Activated naive CD8-positive, alpha-beta T cell treated with anti-CD3 and anti-CD28 coated beads, Interleukin-2, amount 10 ng/mL, durations not matched to agents 7 days and 5 days (primary cell): ENCODE data around the gene SYCP1. TPM values are rescaled to one million over a fixed set of nuclear protein-coding genes. Genes with fewer than 3 reads are reported as not detected.
"Not testable (repeated sequence)": the region's sequence is repeated elsewhere in the genome, so short reads cannot be mapped to it uniquely, and the experiment has no call there.

Source experiments
- ATAC-seq: fragments of 150-1000 bp; cut with Tn5 transposase; one replicate; pipeline ENCODE4 v1.10.0; 2021; ENCODE audit warnings: low read depth, moderate library complexity
- POLR2A ChIA-PET: fragments of 350-600 bp; sonication (Branson Sonifier 250); formaldehyde crosslinking; loops from one replicate; lab custom pipeline; 2021; ENCODE audit warnings: antibody characterized with exemption; lab: Charles Lee
- DNase-seq: peaks from one replicate; pipeline ENCODE4 v3.0.0; 2021
- H3K27ac Mint-ChIP-seq: one replicate; pipeline ENCODE4 v1.8.0; 2022; ENCODE audit warnings: mild to moderate bottlenecking, mixed read lengths
- H3K27me3 Mint-ChIP-seq: one replicate; pipeline ENCODE4 v1.8.0; 2022; ENCODE audit warnings: mild to moderate bottlenecking, moderate library complexity, mixed read lengths
- H3K36me3 Mint-ChIP-seq: one replicate; pipeline ENCODE4 v1.8.0; 2021; ENCODE audit warnings: mild to moderate bottlenecking, mixed read lengths
- H3K4me1 Mint-ChIP-seq: one replicate; pipeline ENCODE4 v1.8.0; 2021; ENCODE audit warnings: mixed read lengths
- H3K4me3 Mint-ChIP-seq: one replicate; pipeline ENCODE4 v1.8.0; 2022; ENCODE audit warnings: mild to moderate bottlenecking, moderate library complexity, mixed read lengths
- H3K9me3 Mint-ChIP-seq: one replicate; pipeline ENCODE4 v1.8.0; 2021; ENCODE audit warnings: mixed read lengths
- total RNA-seq, 2 experiments: library from RNA; stranded (reverse); gene quantifications; one replicate each; pipeline ENCODE4 v1.2.3, GENCODE V29; 2021

SYCP1 gene
- total RNA-seq, 2 experiments from 2014 or later = not detected

DNA sequence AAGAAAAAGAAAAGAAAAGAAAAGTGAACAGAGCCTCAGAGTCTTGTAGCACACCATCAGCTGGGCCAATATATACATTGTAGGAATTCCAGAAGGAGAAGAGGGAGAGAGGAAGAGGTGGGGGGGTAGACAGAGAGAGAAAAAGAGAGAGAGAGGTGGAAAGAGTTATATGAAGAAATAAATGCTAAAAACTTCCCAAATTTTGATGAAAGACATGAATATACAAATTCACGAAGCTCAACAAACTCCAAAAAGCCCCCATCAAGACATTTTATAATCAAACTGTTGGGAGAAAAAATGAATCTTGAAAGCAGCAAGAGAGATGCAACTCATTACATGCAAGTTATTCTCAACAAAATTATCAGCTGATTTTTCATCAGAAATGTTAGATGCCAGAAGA, 133.4 kb downstream of the SYCP1 start:
- H3K36me3 Mint-ChIP-seq = no peaks in the 10 kb centered on the region
- no peak for ATAC-seq
- no peak for DNase-seq
- H3K27ac Mint-ChIP-seq = no peak overlapping the region
- POLR2A ChIA-PET = no interaction called here
- peaks cover 5% of the 10 kb centered on the region for H3K27me3 Mint-ChIP-seq
- peaks cover 12% of the 10 kb centered on the region for H3K9me3 Mint-ChIP-seq
- no peak overlapping the region for H3K4me3 Mint-ChIP-seq
- no peaks in the 10 kb centered on the region for H3K4me1 Mint-ChIP-seq

DNA sequence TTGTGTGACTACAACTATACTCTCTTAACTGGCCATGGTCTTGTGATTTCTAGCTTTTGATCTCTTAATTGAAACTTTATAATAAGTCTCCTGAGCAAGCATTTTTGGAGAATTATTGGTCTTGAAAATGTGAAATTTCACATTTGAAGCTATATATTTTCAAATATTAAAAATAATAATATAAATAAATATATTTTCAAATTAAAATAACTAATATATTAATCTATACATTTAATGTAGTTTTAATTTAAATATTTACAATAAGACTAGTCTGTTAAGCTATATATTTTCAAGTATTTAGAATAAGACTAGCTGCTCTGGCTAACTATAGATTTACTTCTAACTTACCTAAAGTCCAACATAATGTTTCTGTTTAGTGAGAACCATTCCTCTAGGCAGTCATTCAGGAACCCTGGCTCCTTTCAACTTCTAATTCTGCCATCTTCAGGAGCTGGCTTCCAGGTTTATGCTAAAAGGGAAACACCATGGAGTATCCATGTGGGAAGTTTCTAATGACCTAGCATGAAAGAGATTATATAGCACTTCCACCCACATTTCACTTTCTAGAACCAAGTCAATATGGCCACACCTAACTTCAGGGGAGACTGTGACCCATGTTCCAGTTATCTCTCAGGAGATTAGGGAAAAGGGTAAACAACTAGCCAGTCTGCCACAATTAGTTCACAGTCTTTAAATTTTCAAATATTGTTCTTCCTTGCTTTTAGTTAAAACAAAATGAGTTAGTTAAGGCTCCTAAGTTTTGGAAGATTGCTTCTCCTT, 143.0 kb downstream of the SYCP1 start:
- POLR2A ChIA-PET = no interaction called here
- Mint-ChIP-seq H3K4me1 (no peaks in the 10 kb centered on the region), H3K27me3 (peaks cover 10% of the 10 kb centered on the region), H3K27ac (no peak overlapping the region), H3K36me3 (no peaks in the 10 kb centered on the region), H3K9me3 (peaks cover 2% of the 10 kb centered on the region), H3K4me3 (no peak overlapping the region)
- DNase-seq (no peak), ATAC-seq (no peak)

DNA sequence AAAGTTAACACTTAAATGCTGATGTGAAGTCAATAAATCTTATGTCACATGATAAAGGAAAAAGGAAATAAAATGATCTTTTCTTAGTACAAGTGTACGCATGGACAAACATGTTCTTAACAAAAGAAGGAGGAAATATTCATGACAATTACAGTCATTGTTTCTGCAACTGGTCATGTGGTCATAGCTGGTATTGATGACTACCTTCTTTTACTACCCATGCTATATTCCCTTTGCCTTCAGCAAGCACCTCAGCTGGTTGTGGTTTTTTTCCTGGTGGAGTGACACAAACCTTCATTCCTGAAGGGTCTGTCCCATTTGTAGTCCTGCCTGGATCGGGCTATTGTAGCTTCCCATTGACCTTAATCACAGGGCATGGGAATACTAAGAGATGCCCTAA, 151.5 kb downstream of the SYCP1 start:
- Mint-ChIP-seq H3K36me3 (no peaks in the 10 kb centered on the region), H3K27me3 (peaks cover 3% of the 10 kb centered on the region), H3K4me1 (no peaks in the 10 kb centered on the region), H3K27ac (no peak overlapping the region), H3K4me3 (no peak overlapping the region), H3K9me3 (peaks cover 2% of the 10 kb centered on the region)
- POLR2A ChIA-PET = no interaction called here
- no peak for ATAC-seq
- no peak for DNase-seq

DNA sequence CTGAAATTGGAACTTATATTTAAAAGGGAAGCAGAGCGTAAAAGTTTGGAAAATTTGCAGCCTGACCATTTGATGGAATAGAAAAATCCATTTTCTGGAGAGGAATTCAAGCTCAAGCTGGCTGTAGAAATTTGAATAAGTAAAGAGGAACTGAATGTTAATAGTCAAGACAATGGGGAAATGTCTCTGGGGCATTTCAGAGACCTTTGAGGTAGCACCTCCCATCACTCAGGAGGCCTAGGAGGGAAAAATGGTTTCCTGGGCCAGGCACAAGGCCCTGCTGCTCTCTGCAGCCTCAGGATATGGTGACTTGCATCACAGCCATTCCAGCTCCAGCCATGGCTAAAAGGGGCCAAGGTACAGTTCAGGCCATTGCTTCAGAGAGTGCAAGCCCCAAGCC, 157.3 kb downstream of the SYCP1 start:
- DNase-seq (no peak), ATAC-seq (no peak)
- no peak overlapping the region for H3K27ac Mint-ChIP-seq
- H3K4me3 Mint-ChIP-seq = no peak overlapping the region
- H3K27me3 Mint-ChIP-seq = no peaks in the 10 kb centered on the region
- H3K4me1 Mint-ChIP-seq = no peaks in the 10 kb centered on the region
- POLR2A ChIA-PET = no interaction called here
- no peaks in the 10 kb centered on the region for H3K9me3 Mint-ChIP-seq
- H3K36me3 Mint-ChIP-seq = no peaks in the 10 kb centered on the region

DNA sequence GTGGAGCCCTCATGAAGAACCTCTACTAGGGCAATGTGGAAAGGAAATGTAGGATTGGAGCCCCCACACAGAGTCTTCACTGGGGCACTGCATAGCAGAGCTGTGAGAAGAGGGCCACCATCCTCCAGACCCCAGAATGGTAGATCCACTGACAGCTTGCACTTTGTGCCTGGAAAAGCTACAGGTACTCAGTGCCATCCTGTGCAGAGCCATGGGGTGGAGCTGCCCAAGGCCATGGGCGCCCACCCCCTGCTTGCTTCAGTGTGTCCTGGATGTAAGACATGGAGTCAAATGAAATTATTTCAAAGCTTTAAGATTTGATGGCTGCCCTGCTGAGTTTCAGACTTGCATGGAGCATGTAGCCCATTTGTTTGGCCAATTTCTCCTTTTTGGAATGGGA, 157.8 kb downstream of the SYCP1 start:
- POLR2A ChIA-PET = no interaction called here
- H3K4me3 Mint-ChIP-seq = no peak overlapping the region
- no peak overlapping the region for H3K27ac Mint-ChIP-seq
- no peaks in the 10 kb centered on the region for H3K27me3 Mint-ChIP-seq
- ATAC-seq = no peak
- no peak for DNase-seq
- H3K36me3 Mint-ChIP-seq = no peaks in the 10 kb centered on the region
- H3K9me3 Mint-ChIP-seq = no peaks in the 10 kb centered on the region
- no peaks in the 10 kb centered on the region for H3K4me1 Mint-ChIP-seq

DNA sequence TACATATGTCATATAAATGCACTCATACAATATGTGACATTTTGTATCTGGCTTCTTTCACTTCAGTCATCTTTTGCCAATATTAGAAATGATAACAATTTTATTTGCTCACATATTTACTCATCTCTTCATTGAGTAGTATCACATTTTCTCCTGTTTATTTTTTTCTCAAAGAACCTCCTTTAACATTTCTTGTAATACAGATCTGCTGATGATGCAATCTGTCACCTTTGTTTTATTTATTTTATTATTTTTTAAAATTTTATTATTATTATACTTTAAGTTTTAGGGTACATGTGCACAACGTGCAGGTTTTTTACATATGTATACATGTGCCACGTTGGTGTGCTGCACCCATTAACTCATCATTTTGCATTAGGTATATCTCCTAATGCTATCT, 159.1 kb downstream of the SYCP1 start:
- no peak for DNase-seq
- Mint-ChIP-seq H3K36me3 (no peaks in the 10 kb centered on the region), H3K4me1 (no peaks in the 10 kb centered on the region), H3K4me3 (no peak overlapping the region), H3K27ac (no peak overlapping the region), H3K27me3 (no peaks in the 10 kb centered on the region), H3K9me3 (no peaks in the 10 kb centered on the region)
- no peak for ATAC-seq
- POLR2A ChIA-PET = no interaction called here

DNA sequence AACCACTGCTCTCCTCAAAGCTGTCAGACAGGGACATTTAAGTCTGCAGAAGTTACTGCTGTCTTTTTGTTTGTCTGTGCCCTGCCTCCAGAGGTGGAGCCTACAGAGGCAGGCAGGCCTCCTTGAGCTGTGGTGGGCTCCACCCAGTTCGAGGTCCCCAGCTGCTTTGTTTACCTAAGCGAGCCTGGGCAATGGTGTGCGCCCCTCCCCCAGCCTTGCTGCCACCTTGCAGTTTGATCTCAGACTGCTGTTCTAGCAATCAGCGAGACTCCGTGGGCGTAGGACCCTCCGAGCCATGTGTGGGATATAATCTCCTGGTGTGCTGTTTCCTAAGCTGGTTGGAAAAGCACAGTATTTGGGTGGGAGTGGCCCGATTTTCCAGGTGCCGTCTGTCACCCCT, 164.9 kb downstream of the SYCP1 start:
- H3K27ac Mint-ChIP-seq, ATAC-seq, H3K27me3 Mint-ChIP-seq, POLR2A ChIA-PET, H3K4me3 Mint-ChIP-seq, H3K9me3 Mint-ChIP-seq, DNase-seq, H3K36me3 Mint-ChIP-seq, H3K4me1 Mint-ChIP-seq: not testable (repeated sequence)

DNA sequence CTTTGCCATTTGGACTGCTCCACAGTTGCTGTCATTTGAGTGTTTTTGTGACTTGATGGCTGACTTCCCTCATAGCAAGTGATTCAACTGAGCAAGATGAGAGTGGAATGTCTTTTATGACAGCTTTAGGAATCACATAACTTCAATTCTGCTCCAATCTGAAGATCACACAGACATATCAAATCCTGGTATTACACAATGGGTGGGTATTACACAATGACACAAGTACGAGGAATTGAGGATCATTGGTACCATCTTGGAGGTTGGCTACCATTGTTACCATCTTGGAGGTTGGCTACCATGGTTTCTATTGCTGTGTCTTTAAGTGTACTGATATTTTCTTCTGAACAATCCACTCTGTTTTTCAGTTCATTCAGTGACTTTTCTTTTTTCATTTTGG, 166.5 kb downstream of the SYCP1 start:
- Mint-ChIP-seq H3K27ac (no peak overlapping the region), H3K36me3 (no peaks in the 10 kb centered on the region), H3K4me3 (no peak overlapping the region), H3K27me3 (peaks cover 9% of the 10 kb centered on the region), H3K9me3 (no peaks in the 10 kb centered on the region), H3K4me1 (no peaks in the 10 kb centered on the region)
- ATAC-seq = no peak
- POLR2A ChIA-PET = no interaction called here
- no peak for DNase-seq

DNA sequence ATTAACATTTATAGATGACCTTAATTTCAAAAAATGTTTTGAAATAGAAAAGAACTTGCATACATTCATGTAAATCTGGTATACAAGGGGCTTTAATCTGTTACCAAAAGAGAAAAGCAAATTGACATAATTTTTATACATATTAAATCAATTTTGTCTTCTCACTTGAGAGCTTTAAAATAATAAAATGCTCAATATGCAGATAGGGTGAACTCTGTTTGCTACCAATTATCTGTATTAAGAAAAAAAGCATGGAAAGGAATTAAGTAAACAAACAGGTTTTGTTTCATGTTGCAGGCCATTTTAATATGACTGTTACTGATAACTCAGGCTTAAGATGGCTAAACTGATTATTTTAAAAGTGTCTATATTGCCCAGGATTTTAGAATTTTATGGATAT, 168.9 kb downstream of the SYCP1 start:
- no peaks in the 10 kb centered on the region for H3K4me1 Mint-ChIP-seq
- ATAC-seq (no peak), DNase-seq (no peak)
- H3K36me3 Mint-ChIP-seq = no peaks in the 10 kb centered on the region
- peaks cover 9% of the 10 kb centered on the region for H3K27me3 Mint-ChIP-seq
- no peaks in the 10 kb centered on the region for H3K9me3 Mint-ChIP-seq
- H3K4me3 Mint-ChIP-seq = no peak overlapping the region
- POLR2A ChIA-PET = no interaction called here
- H3K27ac Mint-ChIP-seq = no peak overlapping the region

DNA sequence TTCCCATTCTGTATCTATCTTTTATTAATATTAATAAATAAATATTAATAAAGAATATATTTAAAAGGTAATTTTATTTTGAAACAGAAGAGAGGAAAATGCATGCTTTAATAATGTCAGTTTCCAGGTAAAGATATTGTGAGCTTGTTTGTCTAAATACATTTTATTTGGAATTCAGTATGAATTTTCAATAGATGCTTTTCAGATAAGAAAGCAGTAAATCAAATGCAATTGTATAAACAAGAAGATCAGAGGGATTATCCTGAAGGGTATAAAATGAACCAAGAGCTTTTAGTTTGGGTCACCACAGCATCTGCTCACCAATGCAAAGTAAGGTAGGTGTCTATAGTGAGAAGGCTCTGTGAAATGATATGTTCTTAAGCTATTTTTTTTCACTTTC, 174.9 kb downstream of the SYCP1 start, which contains the start of gene TSHB:
Gene TSHB (plus strand): TSS at position 301 of the 400 bp plus-strand sequence. CDS start 3,537 bp downstream, outside the sequence.
- Mint-ChIP-seq H3K4me3 (no peak within 1 kb of the TSS), H3K36me3 (no peaks in the 10 kb centered on the region), H3K9me3 (no peaks in the 10 kb centered on the region), H3K4me1 (no peaks in the 10 kb centered on the region), H3K27ac (no peak within 1 kb of the TSS), H3K27me3 (peaks cover 4% of the 10 kb centered on the region)
- ATAC-seq (no peak), DNase-seq (no peak)
- POLR2A ChIA-PET = no interaction called here

DNA sequence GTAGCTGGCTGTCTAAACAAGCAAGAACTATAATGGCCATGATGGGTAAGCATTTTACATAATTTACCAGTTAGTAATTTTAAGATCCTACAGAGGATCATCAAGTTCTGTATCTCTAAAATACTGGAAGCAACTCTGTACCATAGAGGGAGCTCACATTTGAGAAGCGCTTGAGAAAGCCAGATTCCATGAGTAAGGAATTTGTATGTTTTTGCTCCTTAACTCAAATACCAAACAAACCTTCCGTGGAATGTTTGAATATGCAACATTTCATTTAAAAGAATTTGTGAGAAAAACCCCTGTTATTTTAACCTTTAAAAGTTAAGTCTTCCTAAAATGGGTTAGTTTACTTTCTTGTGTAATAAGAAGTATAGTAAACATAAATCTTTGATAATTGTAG, 176.9 kb downstream of the SYCP1 start:
- no peaks in the 10 kb centered on the region for H3K36me3 Mint-ChIP-seq
- H3K27me3 Mint-ChIP-seq = peaks cover 8% of the 10 kb centered on the region
- ATAC-seq (no peak), DNase-seq (no peak)
- no peaks in the 10 kb centered on the region for H3K9me3 Mint-ChIP-seq
- no peak overlapping the region for H3K4me3 Mint-ChIP-seq
- H3K27ac Mint-ChIP-seq = no peak overlapping the region
- POLR2A ChIA-PET = no interaction called here
- H3K4me1 Mint-ChIP-seq = no peaks in the 10 kb centered on the region

DNA sequence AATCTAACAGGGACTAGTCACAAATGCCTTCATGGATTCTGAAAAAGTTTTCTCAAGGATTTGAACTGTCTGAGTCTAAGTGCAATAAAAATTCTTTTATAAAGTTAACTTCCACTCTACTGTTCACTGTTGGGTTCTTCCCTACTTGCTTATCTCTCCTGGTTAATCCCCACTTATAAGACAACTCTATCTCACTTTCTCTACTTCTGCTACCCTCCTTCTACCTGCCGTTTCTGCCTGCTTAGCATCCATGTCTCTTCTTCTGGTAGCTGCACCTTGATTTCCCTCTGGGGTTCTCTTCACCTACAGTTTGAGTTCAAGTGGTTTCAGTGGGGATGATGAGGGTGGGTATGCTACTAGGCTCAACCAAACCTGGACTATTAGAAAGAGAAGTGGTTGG, 181.0 kb downstream of the SYCP1 start:
- ATAC-seq (no peak), DNase-seq (no peak)
- H3K4me3 Mint-ChIP-seq = no peak overlapping the region
- H3K27me3 Mint-ChIP-seq = peaks cover 4% of the 10 kb centered on the region
- H3K9me3 Mint-ChIP-seq = no peaks in the 10 kb centered on the region
- POLR2A ChIA-PET = no interaction called here
- H3K36me3 Mint-ChIP-seq = no peaks in the 10 kb centered on the region
- no peaks in the 10 kb centered on the region for H3K4me1 Mint-ChIP-seq
- H3K27ac Mint-ChIP-seq = no peak overlapping the region

DNA sequence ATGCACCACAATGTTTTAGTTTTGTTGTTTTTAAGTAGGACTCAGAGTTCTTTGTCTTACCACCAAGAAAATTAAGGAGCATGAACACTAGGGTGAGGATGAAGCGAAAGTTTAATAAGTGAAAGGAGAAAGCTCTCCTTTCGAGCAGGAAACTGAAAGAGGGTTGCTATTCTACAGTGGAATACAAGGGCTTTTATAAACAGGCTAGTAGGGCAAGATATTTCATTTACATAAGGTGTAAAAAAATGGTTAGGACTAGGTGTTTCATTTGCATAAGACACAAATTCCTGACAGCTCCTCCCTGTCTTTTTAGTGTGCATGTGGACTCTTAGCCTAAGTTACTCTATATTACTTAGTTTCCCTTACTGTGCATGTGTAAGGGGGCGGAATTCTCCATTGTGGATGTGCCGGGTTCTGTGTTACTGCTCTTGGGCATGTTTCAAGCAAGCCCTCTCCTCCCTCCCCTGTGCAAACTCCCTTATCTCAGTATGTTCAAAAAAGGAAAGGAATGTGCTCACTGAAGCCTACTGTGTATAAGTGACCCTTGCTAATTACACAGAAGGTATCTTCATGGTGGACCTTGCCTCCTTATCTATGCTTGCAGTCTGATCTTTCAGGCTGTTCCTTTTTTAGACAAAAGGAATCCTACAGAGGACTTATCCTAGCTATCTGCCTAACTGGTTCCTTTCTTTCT, 182.3 kb downstream of the SYCP1 start:
- Mint-ChIP-seq H3K4me1 (no peaks in the 10 kb centered on the region), H3K27me3 (peaks cover 4% of the 10 kb centered on the region), H3K9me3 (no peaks in the 10 kb centered on the region), H3K27ac (no peak overlapping the region), H3K36me3 (no peaks in the 10 kb centered on the region), H3K4me3 (no peak overlapping the region)
- DNase-seq (no peak), ATAC-seq (no peak)
- POLR2A ChIA-PET = no interaction called here

DNA sequence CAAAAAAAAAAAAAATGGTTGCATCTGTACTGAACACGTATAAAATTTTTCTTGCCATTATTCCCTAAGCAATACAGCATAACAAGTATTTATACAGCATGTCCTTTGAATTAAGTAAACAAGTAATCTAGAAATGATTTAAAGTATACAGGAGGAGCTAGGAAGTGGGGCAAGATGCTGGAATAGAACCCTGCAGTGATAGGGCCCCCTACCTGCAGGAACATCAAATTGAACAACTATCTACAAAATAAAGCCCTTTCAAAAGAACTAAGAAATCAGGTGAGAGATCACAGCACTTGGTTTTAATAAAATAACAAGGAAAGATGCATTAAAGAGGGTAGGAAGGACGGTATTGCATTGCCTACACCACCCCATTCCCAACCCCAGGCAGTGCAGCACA, 185.8 kb downstream of the SYCP1 start:
- Mint-ChIP-seq H3K27ac (no peak overlapping the region), H3K36me3 (no peaks in the 10 kb centered on the region), H3K27me3 (peaks cover 4% of the 10 kb centered on the region), H3K4me3 (no peak overlapping the region), H3K4me1 (no peaks in the 10 kb centered on the region), H3K9me3 (no peaks in the 10 kb centered on the region)
- no peak for ATAC-seq
- POLR2A ChIA-PET = no interaction called here
- DNase-seq = no peak
